Suprapubic skin (tissue), 4 donors: ENCODE results near the gene PTGIS. TPM values are rescaled to one million over a fixed set of nuclear protein-coding genes. Genes with fewer than 3 reads are reported as not detected.
A peak's percentile ranks its signal among the peaks of the same experiment; 100 is the strongest.

Experiments
- DNase-seq, 2 donors: peaks; one replicate each; pipeline ENCODE4 v3.0.0-alpha.2; 2019; ENCODE audit warnings: low spot score in 2 of 2
- H3K27ac ChIP-seq: fragments of 200-600 bp; sonication (generic); one replicate; pipeline ENCODE4 v1.5.1; 2019
- H3K27me3 ChIP-seq: fragments of 200-600 bp; sonication (generic); one replicate; pipeline ENCODE4 v1.5.1; 2019
- H3K36me3 ChIP-seq: fragments of 200-600 bp; sonication (generic); one replicate; pipeline ENCODE4 v1.5.1; 2019
- H3K4me1 ChIP-seq: fragments of 200-600 bp; sonication (generic); one replicate; pipeline ENCODE4 v1.5.1; 2019
- H3K4me3 ChIP-seq: fragments of 200-600 bp; sonication (generic); one replicate; pipeline ENCODE4 v1.5.1; 2019; ENCODE audit warnings: mild to moderate bottlenecking
- H3K9me3 ChIP-seq: fragments of 200-600 bp; sonication (generic); one replicate; pipeline ENCODE4 v1.5.1; 2019
- CTCF ChIP-seq, 2 donors: fragments of 200-600 bp in 1 of 2; fragments of 450-650 bp in 1 of 2; sonication (generic) in 1 of 2; IDR thresholded peaks; one replicate each; pipeline ENCODE4 v1.5.1; 2016 to 2019; ENCODE audit warnings: antibody characterized with exemption in 2 of 2, mild to moderate bottlenecking in 1 of 2, moderate library complexity in 1 of 2
- EP300 ChIP-seq: sonication (generic); formaldehyde crosslinking; IDR thresholded peaks from one replicate; pipeline ENCODE4 v1.6.1; 2017; ENCODE audit warnings: antibody characterized with exemption
- POLR2A ChIP-seq, 2 donors: fragments of 450-650 bp; IDR thresholded peaks; one replicate each; pipeline ENCODE4 v1.6.1; 2017; ENCODE audit warnings: antibody characterized with exemption in 2 of 2, mild to moderate bottlenecking in 2 of 2, moderate library complexity in 2 of 2
- POLR2AphosphoS5 ChIP-seq, 3 donors: sonication (generic); formaldehyde crosslinking; IDR thresholded peaks; one replicate each; pipeline ENCODE4 v1.6.1; 2017; ENCODE audit warnings: antibody characterized with exemption in 3 of 3
- whole genome bisulfite sequencing: methylation state at CpG from one replicate; pipeline ENCODE4 v1.1.5; 2018; 5-methylcytosine and 5-hydroxymethylcytosine counted together
- total RNA-seq, 4 donors: library from RNA; depleted of rRNA; stranded (reverse); fragments of >200 nt; gene quantifications; one replicate each; pipeline ENCODE4 v1.1.0, GENCODE V29; 2016

Gene PTGIS
- total RNA-seq, 4 donors from 2014 or later, result 4.3 to 14.4 (median 7.0) TPM

- peaks cover 11% of the 10 kb centered on the region for H3K4me1 ChIP-seq
- no peaks in the 10 kb centered on the region for H3K27me3 ChIP-seq
- H3K27ac ChIP-seq, result no peak overlapping the region
- H3K4me3 ChIP-seq, result no peak overlapping the region
- H3K9me3 ChIP-seq, result no peaks in the 10 kb centered on the region
- no peaks in the 10 kb centered on the region for H3K36me3 ChIP-seq
- WGBS, result 87% methylated on average over 6 of the region's 6 CpGs
- TF ChIP-seq POLR2A (IDR thresholded peaks at IDR 0.05), result no peak
- TF ChIP-seq CTCF (IDR thresholded peaks at IDR 0.05), result no peak
- TF ChIP-seq POLR2AphosphoS5 (IDR thresholded peaks at IDR 0.05), result no peak
- TF ChIP-seq EP300, result no peak
- DNase-seq, result no peak
These were observed 35.5 kb downstream of the PTGIS start for GRCh38 chr20:49532285-49532946.

GRCh38 chr20:49529470-49529869, 38.5 kb downstream of the PTGIS start:
- 82% methylated on average over 5 of the region's 5 CpGs for WGBS
- Histone ChIP-seq H3K27me3 (no peaks in the 10 kb centered on the region), H3K4me3 (no peak overlapping the region), H3K36me3 (no peaks in the 10 kb centered on the region), H3K9me3 (no peaks in the 10 kb centered on the region), H3K4me1 (peaks cover 4% of the 10 kb centered on the region), H3K27ac (no peak overlapping the region)
- TF ChIP-seq CTCF (IDR thresholded peaks at IDR 0.05) (no peak), POLR2AphosphoS5 (IDR thresholded peaks at IDR 0.05) (no peak), POLR2A (IDR thresholded peaks at IDR 0.05) (no peak), EP300 (no peak)
- no peak for DNase-seq

GRCh38 chr20:49526568-49526967, 41.4 kb downstream of the PTGIS start:
- Histone ChIP-seq H3K4me1 (no peaks in the 10 kb centered on the region), H3K9me3 (no peaks in the 10 kb centered on the region), H3K27ac (no peak overlapping the region), H3K27me3 (no peaks in the 10 kb centered on the region), H3K36me3 (no peaks in the 10 kb centered on the region), H3K4me3 (no peak overlapping the region)
- 71% methylated on average over 2 of the region's 2 CpGs for WGBS
- no peak for DNase-seq
- TF ChIP-seq EP300, result no peak
- TF ChIP-seq CTCF (IDR thresholded peaks at IDR 0.05), result no peak
- no peak for TF ChIP-seq POLR2AphosphoS5 (IDR thresholded peaks at IDR 0.05)
- no peak for TF ChIP-seq POLR2A (IDR thresholded peaks at IDR 0.05)

GRCh38 chr20:49526056-49526455, 41.9 kb downstream of the PTGIS start:
- no peaks in the 10 kb centered on the region for H3K36me3 ChIP-seq
- no peaks in the 10 kb centered on the region for H3K9me3 ChIP-seq
- H3K4me3 ChIP-seq, result no peak overlapping the region
- DNase-seq, result peak in 1 of 2 donors; percentile 35
- no peak for TF ChIP-seq POLR2AphosphoS5 (IDR thresholded peaks at IDR 0.05)
- TF ChIP-seq POLR2A (IDR thresholded peaks at IDR 0.05), result no peak
- no peak for TF ChIP-seq CTCF (IDR thresholded peaks at IDR 0.05)
- no peak for TF ChIP-seq EP300
- H3K27ac ChIP-seq, result no peak overlapping the region
- WGBS, result 82% methylated on average over 6 of the region's 6 CpGs
- no peaks in the 10 kb centered on the region for H3K27me3 ChIP-seq
- no peaks in the 10 kb centered on the region for H3K4me1 ChIP-seq

- H3K9me3 ChIP-seq, result no peaks in the 10 kb centered on the region
- H3K27ac ChIP-seq, result no peak overlapping the region
- no peaks in the 10 kb centered on the region for H3K4me1 ChIP-seq
- H3K4me3 ChIP-seq, result no peak overlapping the region
- 53% methylated on average over 2 of the region's 8 CpGs for WGBS
- TF ChIP-seq CTCF (IDR thresholded peaks at IDR 0.05) (no peak), POLR2A (IDR thresholded peaks at IDR 0.05) (no peak), EP300 (no peak), POLR2AphosphoS5 (IDR thresholded peaks at IDR 0.05) (no peak)
- peak in 1 of 2 donors; percentile 44 for DNase-seq
- H3K27me3 ChIP-seq, result no peaks in the 10 kb centered on the region
- H3K36me3 ChIP-seq, result no peaks in the 10 kb centered on the region
These were observed 44.1 kb downstream of the PTGIS start for GRCh38 chr20:49523767-49524360.
